ENCODE data around the gene ARHGEF38.

ARHGEF38 gene

GRCh38 chr4:105651884-105652283 lies 99.5 kb downstream of the ARHGEF38 start:
- TF ChIP-seq CTCF (IDR thresholded peaks at IDR 0.05; ENCODE audit: insufficient read depth, low read depth, low read length, missing control alignments), result no peak
- no peak for DNase-seq (ENCODE audit: low read depth)
- no peak overlapping the region for H3K4me3 ChIP-seq (ENCODE audit: low read length)

- no peak overlapping the region for H3K4me3 ChIP-seq (ENCODE audit: low read length)
- no peak for TF ChIP-seq CTCF (IDR thresholded peaks at IDR 0.05; ENCODE audit: insufficient read depth, low read depth, low read length, missing control alignments)
- no peak for DNase-seq (ENCODE audit: low read depth)
Measured at GRCh38 chr4:105652286-105652888, 100.0 kb downstream of the ARHGEF38 start.

- peak; percentile 77 for DNase-seq (ENCODE audit: low read depth)
- TF ChIP-seq CTCF (IDR thresholded peaks at IDR 0.05; ENCODE audit: insufficient read depth, low read depth, low read length, missing control alignments), result no peak
Measured at GRCh38 chr4:105657117-105657765, 104.8 kb downstream of the ARHGEF38 start.

GRCh38 chr4:105659190-105659589 lies 106.8 kb downstream of the ARHGEF38 start:
- H3K4me3 ChIP-seq (ENCODE audit: low read length), result no peak overlapping the region
- TF ChIP-seq CTCF (IDR thresholded peaks at IDR 0.05; ENCODE audit: insufficient read depth, low read depth, low read length, missing control alignments), result no peak
- no peak for DNase-seq (ENCODE audit: low read depth)

More at GRCh38 chr4:105657117-105657765, 104.8 kb downstream of the ARHGEF38 start:
- H3K4me3 ChIP-seq (ENCODE audit: low read length), result no peak overlapping the region

GRCh38 chr4:105661028-105661427 lies 108.6 kb downstream of the ARHGEF38 start:
- DNase-seq (ENCODE audit: low read depth), result peak; percentile 31
- TF ChIP-seq CTCF (IDR thresholded peaks at IDR 0.05; ENCODE audit: insufficient read depth, low read depth, low read length, missing control alignments), result no peak
- no peak overlapping the region for H3K4me3 ChIP-seq (ENCODE audit: low read length)

- no peak for TF ChIP-seq CTCF (IDR thresholded peaks at IDR 0.05; ENCODE audit: insufficient read depth, low read depth, low read length, missing control alignments)
- no peak for DNase-seq (ENCODE audit: low read depth)
- no peak overlapping the region for H3K4me3 ChIP-seq (ENCODE audit: low read length)
Measured at GRCh38 chr4:105662935-105663675, 110.7 kb downstream of the ARHGEF38 start.

All from epithelial cell of esophagus (primary cell).